Measurements from ENCODE around the gene SLC52A1.
"Not testable (repeated sequence)": the region's sequence is repeated elsewhere in the genome, so short reads cannot be mapped to it uniquely, and the experiment has no call there.

Gene SLC52A1

GRCh38 chr17:5035315-5035714 lies at the start of gene SLC52A1:
Gene SLC52A1, minus strand, starts transcription at chr17:5035426. Its CDS starts 820 bp downstream, at chr17:5034606.
- TF ChIP-seq, protein P1, sequence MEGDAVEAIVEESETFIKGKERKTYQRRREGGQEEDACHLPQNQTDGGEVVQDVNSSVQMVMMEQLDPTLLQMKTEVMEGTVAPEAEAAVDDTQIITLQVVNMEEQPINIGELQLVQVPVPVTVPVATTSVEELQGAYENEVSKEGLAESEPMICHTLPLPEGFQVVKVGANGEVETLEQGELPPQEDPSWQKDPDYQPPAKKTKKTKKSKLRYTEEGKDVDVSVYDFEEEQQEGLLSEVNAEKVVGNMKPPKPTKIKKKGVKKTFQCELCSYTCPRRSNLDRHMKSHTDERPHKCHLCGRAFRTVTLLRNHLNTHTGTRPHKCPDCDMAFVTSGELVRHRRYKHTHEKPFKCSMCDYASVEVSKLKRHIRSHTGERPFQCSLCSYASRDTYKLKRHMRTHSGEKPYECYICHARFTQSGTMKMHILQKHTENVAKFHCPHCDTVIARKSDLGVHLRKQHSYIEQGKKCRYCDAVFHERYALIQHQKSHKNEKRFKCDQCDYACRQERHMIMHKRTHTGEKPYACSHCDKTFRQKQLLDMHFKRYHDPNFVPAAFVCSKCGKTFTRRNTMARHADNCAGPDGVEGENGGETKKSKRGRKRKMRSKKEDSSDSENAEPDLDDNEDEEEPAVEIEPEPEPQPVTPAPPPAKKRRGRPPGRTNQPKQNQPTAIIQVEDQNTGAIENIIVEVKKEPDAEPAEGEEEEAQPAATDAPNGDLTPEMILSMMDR (conservative IDR thresholded peaks at IDR 0.05; ENCODE audit: low read length) = no peak
- no peak for DNase-seq (ENCODE audit: low read depth)
- peak within 1 kb of the TSS; percentile 52 for H3K4me3 ChIP-seq (ENCODE audit: low read length)

GRCh38 chr17:5080591-5080990 lies 45.4 kb upstream of the SLC52A1 start:
- DNase-seq (ENCODE audit: low read depth) = no peak
- TF ChIP-seq, protein P1 (conservative IDR thresholded peaks at IDR 0.05; ENCODE audit: low read length) = no peak
- H3K4me3 ChIP-seq (ENCODE audit: low read length) = no peak overlapping the region

GRCh38 chr17:5078106-5079028 lies 43.1 kb upstream of the SLC52A1 start, which contains the start of gene ZFP3:
Gene ZFP3, plus strand, starts transcription at chr17:5078467. Its CDS starts 13,038 bp downstream, at chr17:5091505.
- DNase-seq (ENCODE audit: low read depth) = peak; percentile 92
- peak within 1 kb of the TSS; percentile 84 for H3K4me3 ChIP-seq (ENCODE audit: low read length)

GRCh38 chr17:5077781-5078105 lies 42.5 kb upstream of the SLC52A1 start:
- DNase-seq (ENCODE audit: low read depth) = no peak
- peak overlapping the region; percentile 84 for H3K4me3 ChIP-seq (ENCODE audit: low read length)
- TF ChIP-seq, protein P1 (conservative IDR thresholded peaks at IDR 0.05; ENCODE audit: low read length) = no peak

More at GRCh38 chr17:5078106-5079028, 43.1 kb upstream of the SLC52A1 start, which contains the start of gene ZFP3:
- TF ChIP-seq, protein P1 (conservative IDR thresholded peaks at IDR 0.05; ENCODE audit: low read length) = peak; percentile 19

DNA sequence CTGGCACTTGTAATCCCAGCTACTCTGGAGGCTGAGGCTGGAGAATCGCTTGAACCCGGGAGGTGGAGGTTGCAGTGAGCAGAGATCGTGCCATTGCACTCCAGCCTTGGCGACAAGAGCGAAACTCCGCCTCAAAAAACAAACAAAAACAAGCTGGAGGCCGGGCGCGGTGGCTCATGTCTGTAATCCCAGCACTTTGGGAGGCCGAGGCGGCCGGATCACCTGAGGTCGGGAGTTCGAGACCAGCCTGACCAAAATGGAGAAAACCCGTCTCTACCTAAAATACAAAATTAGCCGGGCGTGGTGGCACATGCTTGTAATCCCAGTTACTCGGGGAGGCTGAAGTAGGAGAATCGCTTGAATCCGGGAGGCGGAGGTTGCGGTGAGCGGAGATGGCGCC lies 42.0 kb upstream of the SLC52A1 start:
- DNase-seq (ENCODE audit: low read depth); H3K4me3 ChIP-seq (ENCODE audit: low read length): not testable (repeated sequence)

DNA sequence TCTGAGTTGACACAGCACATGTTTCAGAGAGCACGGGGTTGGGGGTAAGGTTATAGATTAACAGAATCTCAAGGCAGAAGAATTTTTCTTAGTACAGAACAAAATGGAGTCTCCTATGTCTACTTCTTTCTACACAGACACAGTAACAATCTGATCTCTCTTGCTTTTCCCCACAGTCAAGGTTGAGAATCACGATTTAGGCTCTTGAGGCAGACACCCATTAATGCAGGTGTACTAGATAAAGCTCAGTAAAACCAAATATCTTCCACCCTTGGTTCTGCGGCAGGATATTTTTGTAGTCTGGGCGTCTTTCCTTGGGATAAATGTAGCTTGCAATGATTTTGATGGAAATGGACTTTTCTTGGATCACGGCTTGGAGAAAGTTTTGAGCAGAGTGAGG lies 40.2 kb upstream of the SLC52A1 start:
- not testable (repeated sequence) for H3K4me3 ChIP-seq (ENCODE audit: low read length); DNase-seq (ENCODE audit: low read depth)

DNA sequence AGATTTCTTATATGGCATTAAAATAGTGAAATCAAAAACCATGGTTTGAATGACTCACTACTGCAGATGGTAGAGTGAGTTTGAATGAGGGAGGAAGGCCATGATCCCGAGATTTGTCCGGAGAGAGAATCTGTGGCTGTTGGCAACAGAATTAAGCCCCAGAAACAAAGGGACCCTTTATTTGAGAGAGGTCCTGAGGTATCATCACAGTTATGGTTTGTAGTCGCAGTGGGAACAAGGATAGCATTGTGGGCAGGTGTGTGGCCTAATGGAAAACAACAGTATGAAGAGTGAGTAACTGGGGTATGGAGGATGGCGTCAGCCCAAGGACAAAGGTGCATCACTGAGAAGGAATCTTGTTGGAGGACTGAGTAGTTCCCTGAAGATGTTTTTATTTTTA lies 34.5 kb upstream of the SLC52A1 start:
- TF ChIP-seq, protein P1 (conservative IDR thresholded peaks at IDR 0.05; ENCODE audit: low read length) = no peak
- DNase-seq (ENCODE audit: low read depth) = no peak
- no peak overlapping the region for H3K4me3 ChIP-seq (ENCODE audit: low read length)

DNA sequence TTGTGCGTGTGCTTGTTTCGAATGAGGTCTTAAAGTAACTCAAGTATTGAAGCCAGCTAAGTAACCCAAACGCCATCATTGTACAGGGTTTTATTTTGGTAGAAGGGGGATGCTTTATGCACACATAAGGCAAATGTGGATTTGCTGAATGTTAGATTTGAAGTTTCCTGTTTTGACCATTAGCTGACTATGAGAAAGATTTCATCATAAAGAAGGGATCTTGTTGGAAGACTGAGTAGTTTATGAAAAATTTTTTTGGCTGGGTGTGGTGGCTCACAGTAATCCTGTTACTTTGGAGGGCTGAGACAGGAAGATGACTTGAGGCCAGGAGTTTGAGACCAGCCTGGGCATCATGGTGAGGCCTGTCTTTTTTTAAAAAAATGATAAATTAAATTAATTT lies 33.0 kb upstream of the SLC52A1 start:
- TF ChIP-seq, protein P1 (conservative IDR thresholded peaks at IDR 0.05; ENCODE audit: low read length) = no peak
- peak; percentile 14 for DNase-seq (ENCODE audit: low read depth)
- no peak overlapping the region for H3K4me3 ChIP-seq (ENCODE audit: low read length)

Data from AG10803 (cell line).